Right atrium auricular region (tissue), 2 donors: ENCODE measurements around the gene ARF1. TPM values are rescaled to one million over a fixed set of nuclear protein-coding genes. Genes with fewer than 3 reads are reported as not detected.

Source experiments
- DNase-seq: peaks from one replicate; pipeline ENCODE4 v3.0.0-alpha.2; 2019; ENCODE audit warnings: low spot score
- H3K27ac ChIP-seq, 2 donors: fragments of 200-600 bp; sonication (generic); 1 replicate in 1 of 2; 2 replicates in 1 of 2; pipeline ENCODE4 v1.5.1; 2016 to 2019
- H3K27me3 ChIP-seq, 2 donors: fragments of 200-600 bp; sonication (generic); one replicate each; pipeline versions ENCODE4 v1.5.1 to v1.6.0; 2017 to 2019
- H3K36me3 ChIP-seq: fragments of 200-600 bp; sonication (generic); one replicate; pipeline ENCODE4 v1.5.1; 2016
- H3K4me1 ChIP-seq, 2 donors: fragments of 200-600 bp; sonication (generic); one replicate each; pipeline versions ENCODE4 v1.5.1 to v1.6.0; 2017 to 2019
- H3K4me3 ChIP-seq, 2 donors: fragments of 200-600 bp; sonication (generic); 1 replicate in 1 of 2; 2 replicates in 1 of 2; pipeline ENCODE4 v1.5.1; 2017 to 2019; ENCODE audit warnings: mild to moderate bottlenecking in 1 of 2, moderate library complexity in 1 of 2
- H3K9me3 ChIP-seq, 2 donors: fragments of 200-600 bp; sonication (generic); one replicate each; pipeline ENCODE4 v1.5.1; 2019
- total RNA-seq, 2 donors: library from RNA; depleted of rRNA; stranded (reverse); fragments of >200 nt; gene quantifications; one replicate each; pipeline ENCODE4 v1.1.0, GENCODE V29; 2016
- TF ChIP-seq, protein P1 (sequence below), 2 donors: fragments of 200-600 bp; sonication (generic); IDR thresholded peaks; one replicate each; pipeline ENCODE4 v1.5.1; 2019; ENCODE audit warnings: antibody characterized with exemption in 2 of 2

Gene ARF1
- total RNA-seq, 2 donors from 2014 or later = 375 to 422 TPM

GRCh38 chr1:228144193-228144992 is 61.9 kb downstream of the ARF1 start:
- H3K4me3 ChIP-seq = no peak overlapping the region
- DNase-seq = no peak
- TF ChIP-seq, protein P1, sequence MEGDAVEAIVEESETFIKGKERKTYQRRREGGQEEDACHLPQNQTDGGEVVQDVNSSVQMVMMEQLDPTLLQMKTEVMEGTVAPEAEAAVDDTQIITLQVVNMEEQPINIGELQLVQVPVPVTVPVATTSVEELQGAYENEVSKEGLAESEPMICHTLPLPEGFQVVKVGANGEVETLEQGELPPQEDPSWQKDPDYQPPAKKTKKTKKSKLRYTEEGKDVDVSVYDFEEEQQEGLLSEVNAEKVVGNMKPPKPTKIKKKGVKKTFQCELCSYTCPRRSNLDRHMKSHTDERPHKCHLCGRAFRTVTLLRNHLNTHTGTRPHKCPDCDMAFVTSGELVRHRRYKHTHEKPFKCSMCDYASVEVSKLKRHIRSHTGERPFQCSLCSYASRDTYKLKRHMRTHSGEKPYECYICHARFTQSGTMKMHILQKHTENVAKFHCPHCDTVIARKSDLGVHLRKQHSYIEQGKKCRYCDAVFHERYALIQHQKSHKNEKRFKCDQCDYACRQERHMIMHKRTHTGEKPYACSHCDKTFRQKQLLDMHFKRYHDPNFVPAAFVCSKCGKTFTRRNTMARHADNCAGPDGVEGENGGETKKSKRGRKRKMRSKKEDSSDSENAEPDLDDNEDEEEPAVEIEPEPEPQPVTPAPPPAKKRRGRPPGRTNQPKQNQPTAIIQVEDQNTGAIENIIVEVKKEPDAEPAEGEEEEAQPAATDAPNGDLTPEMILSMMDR (IDR thresholded peaks at IDR 0.05) = no peak
- H3K27me3 ChIP-seq = no peaks in the 10 kb centered on the region
- no peaks in the 10 kb centered on the region for H3K9me3 ChIP-seq
- H3K4me1 ChIP-seq = peaks cover 0 to 74% of the 10 kb centered on the region in 2 donors
- peaks cover 29% of the 10 kb centered on the region for H3K36me3 ChIP-seq
- H3K27ac ChIP-seq = no peak overlapping the region

GRCh38 chr1:228144993-228145343 is 62.5 kb downstream of the ARF1 start:
- DNase-seq = no peak
- Histone ChIP-seq H3K36me3 (peaks cover 29% of the 10 kb centered on the region), H3K4me1 (peaks cover 0 to 79% of the 10 kb centered on the region in 2 donors), H3K4me3 (no peak overlapping the region), H3K9me3 (no peaks in the 10 kb centered on the region), H3K27me3 (no peaks in the 10 kb centered on the region), H3K27ac (no peak overlapping the region)
- TF ChIP-seq, protein P1 (IDR thresholded peaks at IDR 0.05) = no peak

DNA sequence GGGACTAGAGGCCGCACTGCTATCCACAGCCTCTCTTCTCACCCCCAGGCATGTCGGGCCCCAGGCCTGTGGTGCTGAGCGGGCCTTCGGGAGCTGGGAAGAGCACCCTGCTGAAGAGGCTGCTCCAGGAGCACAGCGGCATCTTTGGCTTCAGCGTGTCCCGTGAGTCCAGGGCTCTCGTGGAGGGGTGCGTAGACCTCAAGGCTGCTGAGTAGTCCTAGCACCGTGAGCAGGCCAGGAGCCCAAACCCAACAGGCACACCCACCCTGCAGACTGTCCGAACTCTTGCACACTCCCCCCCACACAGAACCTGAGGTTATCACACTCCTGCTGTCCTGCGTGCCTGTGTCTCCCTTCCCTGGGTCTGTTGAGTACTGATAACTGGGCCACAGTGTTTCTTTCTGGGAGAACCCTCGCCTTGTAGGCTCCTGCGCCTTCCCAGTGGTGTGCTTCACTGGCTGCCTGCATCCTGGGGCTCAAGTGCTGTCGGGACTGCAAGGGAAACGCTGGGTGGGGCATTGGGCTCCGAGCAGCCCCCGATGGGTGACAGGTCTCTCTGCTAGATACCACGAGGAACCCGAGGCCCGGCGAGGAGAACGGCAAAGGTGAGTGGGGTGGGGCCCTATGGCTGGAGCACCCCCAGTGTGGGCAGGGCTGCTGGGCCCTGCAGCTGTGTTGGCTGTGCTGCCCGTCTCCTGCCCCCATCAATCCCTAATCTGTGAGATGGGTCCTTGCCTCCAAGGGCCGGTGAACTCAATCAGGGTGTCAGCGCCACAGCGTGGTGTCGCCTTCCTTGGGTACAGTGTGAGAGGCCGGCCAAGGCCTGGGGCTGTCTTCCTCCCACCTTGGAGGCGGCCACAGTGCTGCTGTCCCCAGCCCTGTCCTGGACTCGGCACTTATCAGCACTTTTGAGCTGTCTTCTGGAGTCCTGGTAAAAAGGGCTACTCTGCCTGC is 63.2 kb downstream of the ARF1 start:
- peaks cover 1 to 85% of the 10 kb centered on the region in 2 donors for H3K4me1 ChIP-seq
- TF ChIP-seq, protein P1 (IDR thresholded peaks at IDR 0.05) = no peak
- H3K27me3 ChIP-seq = no peaks in the 10 kb centered on the region
- H3K9me3 ChIP-seq = no peaks in the 10 kb centered on the region
- H3K27ac ChIP-seq = no peak overlapping the region
- DNase-seq = no peak
- H3K36me3 ChIP-seq = peaks cover 29% of the 10 kb centered on the region
- H3K4me3 ChIP-seq = no peak overlapping the region

- Histone ChIP-seq H3K27me3 (no peaks in the 10 kb centered on the region), H3K27ac (no peak overlapping the region), H3K9me3 (no peaks in the 10 kb centered on the region), H3K4me3 (no peak overlapping the region), H3K4me1 (peaks cover 7 to 85% of the 10 kb centered on the region in 2 donors), H3K36me3 (peaks cover 29% of the 10 kb centered on the region)
- TF ChIP-seq, protein P1 (IDR thresholded peaks at IDR 0.05) = no peak
- DNase-seq = no peak
These were observed 64.1 kb downstream of the ARF1 start for GRCh38 chr1:228146417-228147150.

GRCh38 chr1:228147151-228147693 is 64.7 kb downstream of the ARF1 start:
- H3K36me3 ChIP-seq = peaks cover 29% of the 10 kb centered on the region
- H3K4me1 ChIP-seq = peaks cover 7 to 81% of the 10 kb centered on the region in 2 donors
- DNase-seq = no peak
- no peak overlapping the region for H3K27ac ChIP-seq
- H3K4me3 ChIP-seq = no peak overlapping the region
- no peaks in the 10 kb centered on the region for H3K27me3 ChIP-seq
- no peaks in the 10 kb centered on the region for H3K9me3 ChIP-seq
- TF ChIP-seq, protein P1 (IDR thresholded peaks at IDR 0.05) = no peak
